Activated naive CD4-positive, alpha-beta T cell treated with anti-CD3 and anti-CD28 coated beads, Interleukin-2, amount 50 U/mL, for 16 hours (primary cell): ENCODE results near the gene ADH1A.
"Not testable (repeated sequence)": the region's sequence is repeated elsewhere in the genome, so short reads cannot be mapped to it uniquely, and the experiment has no call there.

Source experiments
- DNase-seq: peaks from one replicate; pipeline ENCODE4 v3.0.0-alpha.2; 2020

The ADH1A gene

GRCh38 chr4:99290848-99291786 is at the start of gene ADH1A:
TSS of gene ADH1A (minus strand) at chr4:99290985. CDS start at chr4:99290914, 71 bp downstream.
- no peak for DNase-seq

GRCh38 chr4:99339172-99339571 is 48.4 kb upstream of the ADH1A start:
- no peak for DNase-seq

GRCh38 chr4:99336553-99336952 is 45.8 kb upstream of the ADH1A start:
- DNase-seq = no peak

- DNase-seq = no peak
These were observed 44.1 kb upstream of the ADH1A start for GRCh38 chr4:99334880-99335279.

GRCh38 chr4:99330648-99331047 is 39.9 kb upstream of the ADH1A start:
- DNase-seq = no peak

GRCh38 chr4:99329876-99330275 is 39.1 kb upstream of the ADH1A start:
- DNase-seq = no peak

GRCh38 chr4:99324979-99325378 is 34.2 kb upstream of the ADH1A start:
- no peak for DNase-seq

GRCh38 chr4:99324361-99324760 is 33.6 kb upstream of the ADH1A start:
- no peak for DNase-seq

GRCh38 chr4:99323756-99324155 is 33.0 kb upstream of the ADH1A start:
- DNase-seq = no peak

GRCh38 chr4:99321241-99322191 is 30.7 kb upstream of the ADH1A start, which contains the start of gene ADH1B:
TSS of gene ADH1B (minus strand) at chr4:99321401. CDS start at chr4:99321331, 70 bp downstream.
- no peak for DNase-seq

GRCh38 chr4:99317811-99318210 is 27.0 kb upstream of the ADH1A start:
- not testable (repeated sequence) for DNase-seq

GRCh38 chr4:99317354-99317753 is 26.6 kb upstream of the ADH1A start:
- DNase-seq = no peak

- no peak for DNase-seq
These were observed 25.1 kb upstream of the ADH1A start for GRCh38 chr4:99315839-99316238.

GRCh38 chr4:99314211-99314610 is 23.4 kb upstream of the ADH1A start:
- no peak for DNase-seq

GRCh38 chr4:99310389-99310788 is 19.6 kb upstream of the ADH1A start:
- DNase-seq = no peak

GRCh38 chr4:99305638-99306400 is 15.0 kb upstream of the ADH1A start:
- DNase-seq = no peak

GRCh38 chr4:99301376-99302164 is 10.8 kb upstream of the ADH1A start:
- DNase-seq = no peak

GRCh38 chr4:99300934-99301333 is 10.1 kb upstream of the ADH1A start:
- no peak for DNase-seq

GRCh38 chr4:99293357-99293756 is 2.6 kb upstream of the ADH1A start:
- DNase-seq = no peak

GRCh38 chr4:99285387-99285786 is 5.4 kb downstream of the ADH1A start:
- no peak for DNase-seq

GRCh38 chr4:99282731-99283130 is 8.1 kb downstream of the ADH1A start:
- no peak for DNase-seq

- DNase-seq = no peak
These were observed 9.5 kb downstream of the ADH1A start for GRCh38 chr4:99281261-99281660.
